Measurements from ENCODE around the gene GRIN2A.

GRCh38 chr16:10107081-10107480 lies 75.1 kb downstream of the GRIN2A start:
- no peak for TF ChIP-seq CTCF (IDR thresholded peaks at IDR 0.05; ENCODE audit: low read length)
- TF ChIP-seq EZH2 (optimal IDR thresholded peaks at IDR 0.05; ENCODE audit: low read depth, low read length) = no peak
